Renal cortex interstitium (tissue), 15 donors: Measurements from ENCODE around the gene XYLB. TPM values are rescaled to one million over a fixed set of nuclear protein-coding genes. Genes with fewer than 3 reads are reported as not detected.
A peak's percentile ranks its signal among the peaks of the same experiment; 100 is the strongest.
"Not testable (repeated sequence)": the region's sequence is repeated elsewhere in the genome, so short reads cannot be mapped to it uniquely, and the experiment has no call there.

ENCODE experiments used
- DNase-seq, 11 donors: peaks; one replicate each; pipeline ENCODE4 v3.0.0-alpha.2; 2013; ENCODE audit warnings: low read depth in 9 of 11, low spot score in 4 of 11; ENCODE audit errors: extremely low read depth in 1 of 11
- long read RNA-seq, 16 experiments: transcript quantifications; one replicate each; lab custom pipeline, GENCODE V29; 2026
- polyA plus RNA-seq, 3 donors: library from polyadenylated mRNA; unstranded; fragments of 120-200 nt; gene quantifications; one replicate each; pipeline ENCODE4 v1.2.1, GENCODE V29; 2013; ENCODE audit not compliant: insufficient read length in 3 of 3

The XYLB gene
- 10 to 100 TPM in 2 of 3 donors, 1 to 10 TPM in 1; 9.6 to 13.9 (median 13.2) TPM for polyA plus RNA-seq
- long read RNA-seq, donor 1 = 0 reads
- long read RNA-seq, donor 2, partial matches to known transcripts = 0 of 1 reads
- long read RNA-seq, donor 2, other reads (novel, unspliced or antisense) = 0 of 1 reads
- long read RNA-seq, donor 3, partial matches to known transcripts = 0 of 2 reads
- long read RNA-seq, donor 3, other reads (novel, unspliced or antisense) = 0 of 2 reads
- long read RNA-seq, donor 4 = 0 reads
- long read RNA-seq, donor 5 = 0 reads
- long read RNA-seq, donor 6, partial matches to known transcripts = 0 of 2 reads
- long read RNA-seq, donor 6, other reads (novel, unspliced or antisense) = 0 of 2 reads
- long read RNA-seq, donor 7 = 0 reads
- long read RNA-seq, donor 8, partial matches to known transcripts = 0 of 2 reads
- long read RNA-seq, donor 8, other reads (novel, unspliced or antisense) = 0 of 2 reads
- long read RNA-seq, donor 9, partial matches to known transcripts = 5 of 5 reads
- long read RNA-seq, donor 9, other reads (novel, unspliced or antisense) = 0 of 5 reads
- long read RNA-seq, donor 10, partial matches to known transcripts = 0 of 1 reads
- long read RNA-seq, donor 10, other reads (novel, unspliced or antisense) = 0 of 1 reads
- long read RNA-seq, donor 11 = 0 reads
- long read RNA-seq, donor 12 = 0 reads
- long read RNA-seq, donor 13, partial matches to known transcripts = 0 of 2 reads
- long read RNA-seq, donor 13, other reads (novel, unspliced or antisense) = 0 of 2 reads
- long read RNA-seq, donor 14 = 0 reads
- long read RNA-seq, donor 15 = 0 reads
- long read RNA-seq, donor 16, partial matches to known transcripts = 0 of 3 reads
- long read RNA-seq, donor 16, other reads (novel, unspliced or antisense) = 0 of 3 reads

- peak; percentile 56 to 80 (median 71) for DNase-seq
These were observed at the start of gene XYLB for GRCh38 chr3:38346587-38347410. XYLB (plus strand) TSS chr3:38346785; CDS start chr3:38346869, 84 bp downstream.

- not testable (repeated sequence) for DNase-seq
These were observed 49.5 kb upstream of the XYLB start for GRCh38 chr3:38297053-38297452.

GRCh38 chr3:38297537-38297936 lies 49.0 kb upstream of the XYLB start:
- no peak for DNase-seq

GRCh38 chr3:38297947-38298711 lies 48.5 kb upstream of the XYLB start:
- no peak for DNase-seq

- DNase-seq = no peak
These were observed 39.6 kb upstream of the XYLB start for GRCh38 chr3:38306941-38307340.

- DNase-seq = no peak
These were observed 39.0 kb upstream of the XYLB start for GRCh38 chr3:38307599-38307998.

GRCh38 chr3:38308456-38308855 lies 38.1 kb upstream of the XYLB start:
- DNase-seq = no peak

- no peak for DNase-seq
These were observed 35.1 kb upstream of the XYLB start for GRCh38 chr3:38311476-38311875.

GRCh38 chr3:38311941-38312340 lies 34.6 kb upstream of the XYLB start:
- no peak for DNase-seq

- DNase-seq = no peak
These were observed 34.2 kb upstream of the XYLB start for GRCh38 chr3:38312356-38312755.

- no peak for DNase-seq
These were observed 33.3 kb upstream of the XYLB start for GRCh38 chr3:38313263-38313662.

GRCh38 chr3:38313695-38314094 lies 32.9 kb upstream of the XYLB start:
- no peak for DNase-seq

GRCh38 chr3:38314112-38314763 lies 32.3 kb upstream of the XYLB start:
- DNase-seq = no peak

GRCh38 chr3:38314764-38315487 lies 31.7 kb upstream of the XYLB start:
- no peak for DNase-seq

- DNase-seq = no peak
These were observed 30.9 kb upstream of the XYLB start for GRCh38 chr3:38315488-38316230.

- no peak for DNase-seq
These were observed 30.0 kb upstream of the XYLB start for GRCh38 chr3:38316356-38317191.
